ENCODE measurements around the gene MTNR1B.

Gene MTNR1B

DNA sequence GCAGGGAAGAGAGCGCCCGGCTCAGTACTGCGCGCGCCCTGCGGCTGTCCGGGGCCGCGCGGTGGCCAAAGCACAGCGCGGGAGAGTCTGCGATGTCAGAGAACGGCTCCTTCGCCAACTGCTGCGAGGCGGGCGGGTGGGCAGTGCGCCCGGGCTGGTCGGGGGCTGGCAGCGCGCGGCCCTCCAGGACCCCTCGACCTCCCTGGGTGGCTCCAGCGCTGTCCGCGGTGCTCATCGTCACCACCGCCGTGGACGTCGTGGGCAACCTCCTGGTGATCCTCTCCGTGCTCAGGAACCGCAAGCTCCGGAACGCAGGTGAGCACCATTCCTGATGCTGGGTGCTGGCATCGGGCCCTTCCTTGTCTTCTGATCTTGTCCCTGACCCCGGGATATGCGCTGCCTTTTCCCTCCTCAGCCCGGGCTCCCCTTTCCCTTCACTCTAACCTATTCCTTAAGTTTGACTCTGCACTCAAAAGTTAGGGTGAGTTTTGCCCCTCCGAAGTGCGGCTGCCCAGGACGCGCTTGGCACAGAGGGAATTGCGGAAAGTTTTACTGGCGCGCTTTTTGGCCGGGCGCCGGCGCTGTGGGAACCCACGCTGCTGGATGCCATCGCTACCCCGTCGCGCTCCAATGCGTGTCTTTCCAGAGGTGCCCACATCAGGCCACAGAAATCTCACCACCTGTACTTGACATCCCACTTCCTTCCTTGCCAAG, at the start of gene MTNR1B:
TSS of gene MTNR1B (plus strand) at position 18 of the 714 bp plus-strand sequence. CDS start at position 93, 75 bp downstream.
- no peak for DNase-seq

DNA sequence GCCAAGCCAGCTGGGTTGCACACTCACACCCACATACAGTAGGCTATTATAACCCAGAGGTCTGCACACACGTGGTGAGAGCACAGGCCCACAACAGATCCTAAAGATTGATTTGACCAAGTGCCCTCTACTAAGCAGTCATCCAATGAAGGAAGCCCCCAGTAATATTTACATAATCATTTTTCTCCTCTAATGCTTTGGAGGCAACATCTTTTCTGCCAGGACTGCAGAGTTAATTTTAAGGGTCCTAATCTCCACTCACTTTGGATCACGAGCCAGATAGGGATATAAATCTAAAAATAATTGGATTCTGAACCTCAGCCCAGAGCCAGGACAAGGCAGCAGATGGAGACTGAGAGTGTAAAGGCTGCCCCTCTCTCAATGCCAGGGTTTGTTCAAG, 49.1 kb upstream of the MTNR1B start:
- DNase-seq, result no peak

DNA sequence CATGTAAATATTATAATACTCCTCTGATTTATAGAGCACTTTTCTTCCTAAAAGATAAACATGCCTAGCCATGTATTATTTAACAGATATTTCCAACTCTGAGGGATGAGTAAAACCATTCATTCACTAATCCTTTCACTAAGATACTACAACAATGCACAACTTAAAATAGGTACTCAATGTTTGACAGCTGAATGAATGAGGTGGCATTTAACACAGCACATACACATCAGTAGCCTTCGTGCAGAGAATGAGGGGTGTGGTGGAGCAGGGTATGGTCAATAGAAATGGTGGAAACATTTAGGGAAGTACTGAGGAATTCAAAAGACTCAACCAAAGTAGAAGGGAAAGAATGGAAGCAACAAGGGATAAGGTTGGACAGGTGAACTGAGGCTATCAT, 46.7 kb upstream of the MTNR1B start:
- DNase-seq, result no peak

DNA sequence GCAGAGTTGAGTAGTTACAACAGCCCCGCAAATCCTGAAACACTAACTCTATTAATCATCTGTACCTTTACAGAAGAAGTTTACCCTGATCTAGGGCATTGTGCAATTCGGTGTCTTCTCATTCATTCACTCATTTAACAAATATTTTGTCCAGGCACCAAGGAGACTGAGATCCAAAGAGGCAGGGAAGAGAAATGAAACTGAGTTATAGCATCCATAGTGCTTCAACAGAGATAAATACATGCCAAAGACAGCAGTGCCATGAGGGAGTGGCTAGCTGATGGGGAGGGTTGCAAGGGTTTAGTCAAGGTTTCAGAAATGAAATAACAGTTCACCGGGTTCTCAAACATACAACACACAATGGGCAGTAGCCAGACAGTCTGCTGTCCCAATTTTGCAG, 40.2 kb upstream of the MTNR1B start:
- DNase-seq, result no peak

DNA sequence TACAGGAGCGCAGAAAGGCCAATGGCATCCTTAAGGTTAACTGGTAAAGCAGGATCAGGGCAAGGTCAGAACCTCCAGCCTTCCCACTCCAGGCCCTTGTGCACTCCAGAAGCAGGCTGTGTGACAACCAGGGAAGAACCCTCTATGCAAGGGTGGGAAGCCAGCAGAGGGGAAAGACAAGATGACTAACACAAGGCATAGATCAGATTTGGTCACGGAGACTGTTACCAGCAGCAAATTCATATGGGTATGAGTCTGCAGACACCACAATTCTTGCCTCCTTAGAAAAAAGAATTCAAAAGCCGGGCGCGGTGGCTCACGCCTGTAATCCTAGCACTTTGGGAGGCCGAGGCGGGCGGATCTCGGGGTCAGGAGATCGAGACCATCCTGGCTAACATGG, 39.8 kb upstream of the MTNR1B start:
- DNase-seq, result no peak

DNA sequence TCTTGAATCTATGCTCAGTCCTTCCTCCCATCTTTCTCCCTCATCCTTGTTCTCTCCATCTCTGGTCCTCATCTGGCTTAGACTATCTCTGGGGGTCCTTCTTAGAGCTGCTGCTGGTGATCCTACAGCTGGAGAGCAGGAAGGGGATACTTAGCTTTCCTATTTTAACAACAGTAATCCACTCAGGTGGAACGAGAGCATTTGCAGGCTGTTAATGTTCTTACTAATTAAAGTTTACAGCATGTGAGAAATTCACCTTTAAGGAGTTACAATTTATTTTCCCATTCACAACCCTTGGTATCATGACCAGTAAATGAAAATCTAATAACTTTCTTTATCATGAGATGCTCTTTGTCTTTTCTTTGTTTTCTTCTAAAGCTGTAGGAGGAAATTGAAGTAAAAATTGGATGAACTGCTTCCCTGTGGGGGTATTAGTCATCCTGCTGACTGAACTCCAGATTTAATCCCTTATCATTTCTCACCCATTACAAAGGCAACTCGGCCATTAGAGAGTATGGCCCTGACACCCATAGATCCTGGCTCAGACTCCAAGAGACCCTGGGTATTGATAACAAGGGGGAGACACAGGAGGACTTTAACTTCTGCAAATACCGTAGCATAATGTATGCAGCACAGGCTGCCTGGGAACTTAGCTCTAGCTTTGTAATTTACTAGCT, 37.6 kb upstream of the MTNR1B start:
- DNase-seq, result no peak

DNA sequence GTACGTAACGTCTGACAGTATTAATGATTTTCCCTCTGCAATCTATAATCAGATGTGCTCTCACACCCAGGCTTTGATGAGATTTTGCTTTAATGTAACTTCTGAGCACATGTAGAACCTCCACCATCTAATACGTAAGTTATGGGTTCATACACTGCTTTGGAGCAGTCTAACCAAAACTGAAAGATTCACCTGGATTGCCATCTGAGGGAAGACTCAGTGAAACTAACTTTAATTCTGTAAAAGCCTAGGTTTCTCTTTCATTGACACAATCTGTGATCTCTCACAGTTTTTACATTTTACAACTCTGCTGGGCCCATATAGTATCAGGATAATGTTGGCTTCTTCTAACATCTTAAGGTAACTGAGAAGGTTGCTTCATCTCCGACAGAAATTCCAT, 30.1 kb upstream of the MTNR1B start:
- DNase-seq, result no peak

DNA sequence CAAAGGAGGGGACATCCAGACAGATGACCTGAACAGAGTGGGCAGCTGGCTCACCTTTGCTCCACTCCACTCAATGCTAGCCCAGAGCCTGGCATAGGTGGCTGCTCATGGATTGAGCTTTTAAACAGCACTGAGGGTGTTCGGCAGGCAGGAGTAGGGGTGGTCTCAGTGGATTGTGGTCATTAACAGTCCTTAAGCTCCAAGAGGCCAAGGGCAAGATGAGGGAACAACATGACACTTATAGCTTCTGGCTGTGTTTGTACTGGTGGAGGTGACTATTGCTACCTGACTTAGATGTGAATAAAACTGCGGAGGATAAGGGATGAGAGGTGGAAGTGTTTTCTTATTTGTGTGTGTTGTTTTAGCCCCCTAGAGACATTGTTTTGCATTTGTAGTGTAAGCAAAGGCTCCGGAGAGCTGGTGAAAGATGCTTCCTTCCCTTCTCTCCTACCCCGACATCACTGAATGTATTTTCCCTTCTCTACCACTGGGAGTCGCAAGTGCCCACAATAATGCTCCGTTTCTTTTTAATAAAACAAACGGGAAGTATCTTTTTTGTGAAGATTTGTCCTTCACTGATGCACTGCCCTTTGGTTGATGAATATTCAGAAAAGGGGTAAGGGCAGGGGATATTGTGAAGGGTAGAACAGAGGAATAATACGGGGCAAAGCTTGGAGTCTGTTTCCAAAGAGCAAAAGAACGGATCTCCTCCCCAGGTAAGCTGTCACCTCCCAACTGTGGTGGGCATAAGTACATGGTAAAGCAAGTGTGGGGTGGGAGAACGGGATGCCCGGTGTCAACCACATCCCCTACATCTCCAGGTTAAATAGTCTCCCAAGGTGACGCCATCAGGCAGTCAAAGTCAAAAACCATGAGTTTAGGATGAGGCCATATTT, 27.5 kb upstream of the MTNR1B start:
- no peak for DNase-seq

DNA sequence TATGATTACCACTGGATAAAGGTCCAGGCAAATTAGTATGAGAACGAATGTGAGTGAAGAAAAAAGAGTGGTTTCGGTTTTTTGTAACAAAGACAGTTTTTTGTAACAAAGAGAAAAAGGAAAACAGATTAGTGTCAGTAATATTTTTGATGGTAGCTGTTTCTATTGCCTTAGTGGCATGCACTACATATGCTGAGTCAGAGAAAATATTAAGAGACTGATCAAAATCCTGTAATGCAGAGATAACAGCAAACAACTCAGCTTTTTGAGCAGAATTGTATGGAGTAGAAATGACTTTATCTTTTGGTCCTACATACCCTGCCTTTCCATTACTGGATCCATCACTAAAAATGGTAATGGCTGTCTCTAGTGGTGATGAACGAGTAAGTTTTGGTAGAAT, 22.7 kb upstream of the MTNR1B start:
- DNase-seq, result no peak

DNA sequence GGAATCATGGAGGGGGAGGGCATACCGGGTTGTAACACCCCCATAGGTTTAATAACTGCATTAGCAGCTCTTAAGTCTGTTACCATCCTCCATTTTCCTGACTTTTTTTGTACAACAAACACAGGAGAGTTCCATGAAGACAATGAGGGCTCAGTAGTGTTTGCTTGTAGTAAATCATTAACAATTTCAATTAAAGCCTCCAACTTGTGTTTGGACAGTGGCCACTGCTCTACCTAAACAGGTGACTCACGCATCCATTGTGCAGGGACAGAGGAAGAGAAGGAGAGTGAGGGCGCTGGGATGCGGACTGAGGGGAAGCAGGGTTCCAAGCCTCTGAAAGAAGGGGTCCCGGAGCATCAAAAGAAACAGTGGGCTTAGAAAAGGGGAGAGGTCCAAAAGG, 21.3 kb upstream of the MTNR1B start:
- no peak for DNase-seq

DNA sequence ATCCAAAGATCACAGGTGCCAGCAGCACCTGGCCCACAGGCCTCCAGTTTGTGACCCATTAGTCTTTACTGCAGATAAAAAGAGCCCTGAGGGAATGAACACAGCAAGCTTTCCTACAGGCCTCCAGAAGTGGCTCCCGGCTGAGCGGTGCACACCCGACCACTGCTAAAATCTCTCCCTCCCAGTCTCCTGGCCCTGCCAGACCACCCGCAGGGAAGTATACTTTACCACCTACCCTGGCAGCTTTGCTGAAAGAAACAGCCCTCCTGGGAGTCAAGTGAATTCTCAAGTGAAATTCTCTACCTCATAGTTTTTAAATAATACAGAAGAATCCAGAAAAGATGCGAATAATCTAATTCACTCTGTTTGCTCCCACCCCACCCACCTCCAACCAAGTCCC, 15.4 kb upstream of the MTNR1B start:
- no peak for DNase-seq

DNA sequence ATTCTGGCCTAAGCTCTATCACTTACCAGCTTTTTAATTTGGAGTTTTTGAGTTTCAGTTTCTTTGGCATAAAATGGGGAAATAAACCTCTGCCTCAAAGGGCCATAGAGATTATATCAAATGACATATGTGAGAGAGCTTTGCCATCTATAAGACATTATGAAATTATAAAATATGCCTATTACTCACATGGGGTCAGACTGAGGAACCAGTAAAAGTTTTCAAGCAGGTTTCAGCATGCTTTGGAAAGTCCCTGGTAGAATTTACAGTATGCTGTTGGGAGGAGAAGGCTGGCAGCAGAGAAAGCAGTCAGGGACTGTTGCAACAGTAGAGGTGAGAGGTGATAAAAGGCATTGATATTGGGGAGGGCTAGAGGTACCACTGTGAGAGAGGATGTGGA, 13.6 kb upstream of the MTNR1B start:
- no peak for DNase-seq

DNA sequence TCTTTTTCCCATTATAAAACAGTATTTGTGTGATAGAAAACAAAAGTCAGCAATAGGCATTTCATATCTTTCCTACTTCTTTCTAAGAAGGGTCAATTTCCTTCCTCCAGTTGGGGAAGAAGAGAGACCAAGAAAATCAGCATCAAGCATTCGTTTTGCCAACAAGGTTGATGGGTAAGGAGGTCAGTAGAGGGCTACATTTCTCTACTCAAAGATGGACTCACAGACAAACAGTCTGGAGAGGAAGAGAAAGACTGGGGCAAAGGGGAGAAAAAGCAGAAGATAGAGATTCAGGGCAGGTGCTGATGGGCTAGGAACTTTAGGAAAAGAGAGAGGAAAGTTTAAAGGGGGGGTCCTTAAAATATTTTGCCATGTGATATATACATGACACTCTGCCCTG, 8.6 kb upstream of the MTNR1B start:
- no peak for DNase-seq

DNA sequence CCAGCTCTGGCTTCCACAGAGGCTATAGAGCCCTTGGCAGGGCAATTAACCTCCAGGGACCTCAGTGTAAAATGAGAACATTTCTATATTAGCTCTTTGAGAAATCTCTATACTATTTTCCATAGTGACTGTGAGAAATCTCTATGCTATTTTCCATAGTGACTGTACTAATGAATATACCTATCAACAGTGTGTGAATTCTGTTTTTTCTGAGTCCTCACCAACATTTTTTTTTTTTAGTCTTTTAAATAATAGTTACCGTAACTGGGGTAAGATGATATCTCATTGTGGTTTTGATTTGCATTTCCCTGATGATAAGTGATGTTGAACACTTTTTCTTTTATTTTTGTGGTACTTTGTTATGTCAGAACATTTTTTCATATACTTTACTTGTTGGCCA, 7.0 kb upstream of the MTNR1B start:
- DNase-seq, result no peak

DNA sequence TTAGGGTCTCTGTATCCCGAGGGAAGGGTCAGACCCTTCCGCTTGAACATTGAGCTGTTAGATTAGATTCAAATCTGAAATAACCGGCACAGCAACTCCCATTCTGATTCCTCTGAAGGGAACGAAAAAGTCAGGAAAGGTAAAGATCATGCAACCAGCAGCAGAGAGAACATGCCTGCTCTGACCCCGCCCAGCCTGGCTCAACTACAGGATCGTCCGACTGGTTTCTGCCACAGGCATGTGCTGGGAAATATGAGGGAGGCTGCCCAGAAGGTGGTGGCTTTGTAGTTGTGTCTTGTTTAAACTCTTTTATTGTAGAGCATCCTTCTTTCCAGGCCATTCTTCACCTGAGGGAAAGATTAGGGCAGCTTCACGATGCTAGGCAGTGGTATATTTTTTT, 5.0 kb upstream of the MTNR1B start:
- no peak for DNase-seq

DNA sequence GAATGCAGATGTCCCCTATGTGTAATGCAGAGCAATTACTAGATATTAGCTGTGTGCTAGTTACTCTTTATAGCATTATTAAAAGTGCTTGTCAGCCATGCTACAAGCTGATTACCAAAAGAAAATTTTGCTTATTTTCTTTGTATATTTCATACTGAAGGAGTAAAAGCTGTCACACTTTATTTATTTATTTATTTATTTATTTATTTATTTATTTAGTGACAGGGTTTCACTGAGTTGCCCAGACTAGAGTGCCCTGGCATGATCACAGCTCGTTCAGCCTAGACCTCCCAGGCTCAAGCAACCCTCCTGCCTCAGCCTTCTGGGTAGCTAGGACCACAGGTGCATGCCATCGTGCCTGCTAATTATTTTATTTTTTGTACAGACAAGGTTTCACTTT, 4.3 kb upstream of the MTNR1B start:
- DNase-seq, result no peak

DNA sequence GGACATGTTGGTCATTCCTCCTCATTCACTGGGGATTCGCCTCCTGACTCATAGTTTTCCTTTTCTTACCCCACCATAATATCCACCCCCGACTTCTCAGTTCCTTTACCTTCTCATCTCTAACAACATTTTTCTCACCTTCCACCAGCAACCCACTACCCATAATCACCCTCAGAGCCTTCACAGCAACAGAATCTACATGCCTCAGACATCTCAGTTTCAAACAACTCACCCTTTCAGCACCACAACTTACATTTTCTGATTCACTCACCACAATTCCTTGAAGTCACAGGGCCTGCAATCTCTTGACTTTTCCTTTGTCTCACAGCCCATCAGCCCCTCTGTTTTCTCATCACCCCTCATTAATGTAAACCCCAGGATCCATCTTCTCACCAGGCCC, 2.3 kb upstream of the MTNR1B start:
- no peak for DNase-seq

DNA sequence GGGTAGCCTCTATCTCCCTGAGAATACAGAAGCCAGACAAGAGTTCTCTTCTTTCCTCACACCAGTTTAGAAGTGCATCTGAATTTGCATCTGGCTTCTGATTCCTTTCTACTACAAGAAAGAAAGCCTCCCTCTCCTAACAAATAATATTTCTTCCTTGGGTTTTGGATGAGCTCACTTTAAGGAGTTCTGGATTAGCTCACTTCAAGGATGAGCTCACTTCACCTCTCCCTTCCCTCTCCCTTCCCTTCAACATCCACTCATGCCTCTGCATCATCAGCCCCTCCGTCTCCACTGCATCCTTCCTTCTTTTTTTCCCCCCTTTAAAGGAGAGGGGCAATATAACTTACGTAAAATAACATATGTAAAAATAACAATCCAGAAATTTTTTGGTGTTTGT, 1.6 kb upstream of the MTNR1B start:
- no peak for DNase-seq

DNA sequence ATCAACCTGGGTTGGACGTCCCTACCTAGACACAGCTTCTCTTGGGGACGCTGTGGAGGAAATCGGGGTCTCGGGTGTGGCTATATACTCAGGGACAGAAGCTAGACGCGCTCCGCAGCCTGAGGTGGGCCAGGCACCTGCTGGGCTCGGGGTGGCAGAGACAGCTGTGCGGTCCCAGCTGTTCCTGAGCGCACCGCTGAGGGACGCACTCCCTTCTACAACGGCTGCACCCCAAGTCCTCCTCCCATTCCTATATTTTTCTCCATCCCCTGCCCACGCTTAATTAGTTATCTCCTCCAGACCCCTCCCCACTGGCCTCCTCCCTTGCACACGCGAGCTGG, 188 bp upstream of the MTNR1B start:
- no peak for DNase-seq

DNA sequence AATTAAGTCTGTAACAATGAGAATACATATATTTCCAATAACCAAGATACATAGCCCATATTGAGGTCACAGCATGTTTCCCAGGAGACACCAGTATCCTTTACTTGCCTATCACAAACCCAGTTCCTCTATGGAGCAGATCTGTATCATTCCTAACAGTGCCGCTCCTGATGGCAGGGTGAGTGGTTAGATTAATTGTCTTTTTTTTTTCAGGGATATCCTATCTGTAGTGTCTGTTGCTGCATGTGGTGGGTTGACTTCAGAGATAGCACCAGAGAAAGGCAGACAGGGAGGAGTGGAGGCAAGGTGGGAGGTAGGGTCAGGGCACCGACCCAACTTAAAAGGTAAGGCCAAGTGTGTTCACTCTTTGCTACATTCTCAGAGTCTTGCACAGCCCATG, 2.8 kb downstream of the MTNR1B start:
- no peak for DNase-seq

DNA sequence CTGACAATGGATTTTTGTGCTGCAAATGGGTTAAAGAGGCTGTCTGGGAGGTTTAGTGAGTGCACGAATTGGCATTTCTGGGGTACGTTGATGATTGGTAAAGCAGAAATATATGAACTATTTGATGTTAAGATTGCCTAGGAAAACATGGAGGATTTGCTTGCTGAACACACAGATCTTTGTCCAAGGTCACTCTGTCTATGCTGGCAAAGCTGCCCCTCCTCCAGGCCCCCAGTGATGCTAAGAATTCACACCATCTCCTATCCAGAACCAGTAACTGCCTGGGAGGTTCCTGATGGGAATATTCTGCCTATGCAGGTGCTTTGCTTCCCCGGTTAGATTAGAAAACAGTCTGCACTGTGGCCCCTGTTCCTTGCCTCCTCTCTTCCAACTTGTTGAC, 5.8 kb downstream of the MTNR1B start:
- DNase-seq, result no peak

DNA sequence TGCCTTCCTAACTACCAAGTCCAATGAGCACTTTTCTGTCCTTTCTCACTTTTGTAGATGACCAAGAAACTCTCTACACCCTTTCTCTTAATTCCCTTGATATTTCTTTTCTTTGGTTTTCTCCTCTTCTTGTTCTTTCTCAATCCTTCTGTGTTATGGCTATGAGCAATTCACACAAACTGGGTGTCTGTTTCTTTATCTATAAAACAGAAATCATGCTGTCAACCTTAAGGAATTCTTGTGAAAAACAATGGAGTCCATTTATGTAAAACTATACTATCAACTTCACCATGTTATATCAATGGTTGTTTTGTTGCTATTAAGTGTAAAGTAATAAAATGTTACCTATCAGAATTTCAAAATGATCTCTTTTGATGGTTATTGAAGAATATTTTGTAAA, 7.2 kb downstream of the MTNR1B start:
- DNase-seq, result no peak

DNA sequence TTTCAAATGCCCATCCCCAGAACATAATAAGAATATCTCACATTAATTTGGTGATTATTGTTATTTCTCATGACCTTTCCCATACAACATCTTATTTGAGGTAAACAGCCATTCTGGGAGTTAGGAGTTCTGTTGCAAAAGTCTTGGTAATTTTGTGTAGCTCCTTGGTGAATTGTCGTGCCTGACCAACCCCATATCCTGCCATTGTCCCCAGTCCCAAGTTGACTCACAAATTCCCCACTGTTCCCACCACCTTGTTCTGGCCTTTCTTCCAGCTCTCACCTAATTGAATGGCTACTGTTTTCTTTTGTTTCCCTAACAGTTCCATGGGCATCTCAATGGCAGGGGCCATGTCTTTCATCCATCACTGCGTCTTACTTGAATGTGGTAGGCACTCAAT, 8.0 kb downstream of the MTNR1B start:
- no peak for DNase-seq

Measured in NCI-H1105 treated with DMSO at 0.1 percent for 48 hours (cell line).